Natural killer cell (primary cell): ENCODE results near the gene LMO7. TPM values are rescaled to one million over a fixed set of nuclear protein-coding genes. Genes with fewer than 3 reads are reported as not detected.

ENCODE experiments used
- ATAC-seq, 3 donors: fragments of 150-1000 bp in 2 of 3; fragments of 200-7000 bp in 1 of 3; cut with Tn5 transposase; 1 replicate in 1 of 3; 2 replicates in 2 of 3; pipeline ENCODE4 v1.10.0; 2021; ENCODE audit warnings: mild to moderate bottlenecking in 2 of 3, moderate library complexity in 2 of 3
- DNase-seq, 2 donors: peaks; one replicate each; pipeline versions ENCODE4 v3.0.0 to v3.0.0-alpha.2; 2013 to 2021; ENCODE audit warnings: mixed read lengths in 1 of 2
- H3K27ac ChIP-seq: one replicate; pipeline ENCODE4 v1.5.1; 2013; ENCODE audit warnings: mild to moderate bottlenecking, low read length
- H3K27me3 ChIP-seq: one replicate; pipeline ENCODE4 v1.6.1; 2013; ENCODE audit warnings: low read length; ENCODE audit not compliant: control insufficient read depth, insufficient read depth
- H3K36me3 ChIP-seq: one replicate; pipeline ENCODE4 v1.6.1; 2013; ENCODE audit warnings: low read length; ENCODE audit not compliant: control insufficient read depth, insufficient read depth
- H3K4me1 ChIP-seq: one replicate; pipeline ENCODE4 v1.6.1; 2013; ENCODE audit warnings: low read length; ENCODE audit not compliant: control insufficient read depth, insufficient read depth
- H3K4me3 ChIP-seq: one replicate; pipeline ENCODE4 v1.5.1; 2013; ENCODE audit warnings: low read length
- H3K9me3 ChIP-seq: one replicate; pipeline ENCODE4 v1.6.1; 2013; ENCODE audit warnings: low read length; ENCODE audit not compliant: control insufficient read depth, insufficient read depth
- H3K27ac Mint-ChIP-seq, 2 donors: one replicate each; pipeline ENCODE4 v1.8.0; 2022; ENCODE audit warnings: mild to moderate bottlenecking in 2 of 2, mixed read lengths in 2 of 2, moderate library complexity in 1 of 2
- H3K27me3 Mint-ChIP-seq, 2 donors: one replicate each; pipeline ENCODE4 v1.8.0; 2022; ENCODE audit warnings: low read depth in 2 of 2, mixed read lengths in 2 of 2
- H3K36me3 Mint-ChIP-seq: one replicate; pipeline ENCODE4 v1.8.0; 2022; ENCODE audit warnings: mixed read lengths
- H3K4me1 Mint-ChIP-seq, 2 donors: one replicate each; pipeline ENCODE4 v1.8.0; 2022; ENCODE audit warnings: mixed read lengths in 2 of 2
- H3K4me3 Mint-ChIP-seq: one replicate; pipeline ENCODE4 v1.8.0; 2022; ENCODE audit warnings: mild to moderate bottlenecking, moderate library complexity, mixed read lengths
- H3K9me3 Mint-ChIP-seq, 2 donors: one replicate each; pipeline ENCODE4 v1.8.0; 2022; ENCODE audit warnings: mixed read lengths in 2 of 2
- CTCF ChIP-seq: fragments of 200-600 bp; IDR thresholded peaks from one replicate; pipeline ENCODE4 v1.8.0; 2022; ENCODE audit warnings: antibody characterized with exemption
- WGBS: methylation state at CpG from one replicate; pipeline ENCODE4 v1.1.7; 2013; ENCODE audit warnings: missing lambda C conversion rate; ENCODE audit not compliant: insufficient coverage; 5-methylcytosine and 5-hydroxymethylcytosine counted together
- intact Hi-C: fragments of 100-400 bp; cut with micrococcal nuclease; formaldehyde crosslinking; loops from one replicate; pipeline ENCODE4 v1.14.2; 2022
- total RNA-seq, 4 donors: library from RNA; stranded (reverse); fragments of 120-200 nt in 1 of 4; gene quantifications; one replicate each; pipeline versions ENCODE4 v1.2.3 to v1.2.4, GENCODE V29; 2013 to 2022

LMO7 gene
- total RNA-seq, 3 donors from 2014 or later (not counting 1 experiment from before 2014, with no cell fraction given): 5.5 to 10.4 (median 7.9) TPM

DNA sequence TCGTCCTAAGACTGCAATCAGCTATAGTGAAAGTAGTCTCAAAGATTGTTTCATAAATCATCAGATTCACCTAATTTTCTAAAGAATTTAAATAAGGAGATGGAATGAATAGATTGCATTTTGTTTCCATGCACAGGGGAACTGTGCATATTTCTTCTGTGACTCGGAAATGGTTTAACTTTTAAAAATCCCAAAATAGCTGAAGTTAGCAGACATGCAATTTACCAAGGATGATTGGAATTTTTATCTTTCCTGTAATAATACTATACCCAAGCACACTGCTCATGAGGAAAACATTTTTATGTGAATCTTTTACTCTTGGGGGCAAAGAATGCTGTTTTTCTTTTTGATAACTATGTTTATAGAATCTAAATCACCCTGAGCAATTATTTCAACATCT, 15.0 kb upstream of the LMO7 start:
- no peaks in the 10 kb centered on the region for H3K36me3 Mint-ChIP-seq
- no peaks in the 10 kb centered on the region for H3K27me3 Mint-ChIP-seq
- ATAC-seq: no peak
- no peak for TF ChIP-seq CTCF
- DNase-seq: no peak
- Histone ChIP-seq H3K4me1 (no peaks in the 10 kb centered on the region), H3K36me3 (no peaks in the 10 kb centered on the region), H3K27me3 (no peaks in the 10 kb centered on the region), H3K4me3 (no peak overlapping the region), H3K9me3 (no peaks in the 10 kb centered on the region), H3K27ac (no peak overlapping the region)
- H3K4me3 Mint-ChIP-seq: no peak overlapping the region
- no peak overlapping the region for H3K27ac Mint-ChIP-seq
- intact Hi-C loops: no loop called here
- no peaks in the 10 kb centered on the region for H3K4me1 Mint-ChIP-seq
- no peaks in the 10 kb centered on the region for H3K9me3 Mint-ChIP-seq
- 100% methylated on average over 1 of the region's 2 CpGs for whole genome bisulfite sequencing

DNA sequence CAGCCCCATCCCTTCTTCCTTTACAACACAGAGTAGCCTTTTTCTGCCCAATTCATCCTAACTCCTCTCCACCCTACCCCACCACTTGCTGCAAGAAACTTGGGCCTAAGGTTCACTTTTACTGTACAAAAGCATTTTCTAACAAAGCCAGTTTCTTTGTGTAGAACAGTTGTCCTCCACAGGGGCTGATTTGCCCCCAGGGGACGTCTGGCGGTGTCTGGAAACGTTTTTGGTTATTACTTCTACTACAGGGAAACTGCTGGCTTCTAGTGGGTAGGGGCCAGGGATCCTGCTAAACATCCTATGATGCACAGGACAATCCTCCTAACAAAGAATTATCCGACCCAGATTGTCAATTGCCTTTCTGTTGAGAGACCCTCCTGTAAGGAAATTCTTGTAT, 7.3 kb upstream of the LMO7 start:
- DNase-seq: no peak
- intact Hi-C loops: no loop called here
- Mint-ChIP-seq H3K9me3 (no peaks in the 10 kb centered on the region), H3K4me1 (no peaks in the 10 kb centered on the region), H3K36me3 (peaks cover 7% of the 10 kb centered on the region), H3K27me3 (no peaks in the 10 kb centered on the region), H3K27ac (no peak overlapping the region), H3K4me3 (no peak overlapping the region)
- H3K4me3 ChIP-seq: no peak overlapping the region
- H3K27ac ChIP-seq: no peak overlapping the region
- no peaks in the 10 kb centered on the region for H3K9me3 ChIP-seq
- H3K4me1 ChIP-seq: no peaks in the 10 kb centered on the region
- WGBS: 88% methylated on average over 4 of the region's 4 CpGs
- no peak for TF ChIP-seq CTCF
- no peaks in the 10 kb centered on the region for H3K27me3 ChIP-seq
- H3K36me3 ChIP-seq: peaks cover 2% of the 10 kb centered on the region
- ATAC-seq: no peak

DNA sequence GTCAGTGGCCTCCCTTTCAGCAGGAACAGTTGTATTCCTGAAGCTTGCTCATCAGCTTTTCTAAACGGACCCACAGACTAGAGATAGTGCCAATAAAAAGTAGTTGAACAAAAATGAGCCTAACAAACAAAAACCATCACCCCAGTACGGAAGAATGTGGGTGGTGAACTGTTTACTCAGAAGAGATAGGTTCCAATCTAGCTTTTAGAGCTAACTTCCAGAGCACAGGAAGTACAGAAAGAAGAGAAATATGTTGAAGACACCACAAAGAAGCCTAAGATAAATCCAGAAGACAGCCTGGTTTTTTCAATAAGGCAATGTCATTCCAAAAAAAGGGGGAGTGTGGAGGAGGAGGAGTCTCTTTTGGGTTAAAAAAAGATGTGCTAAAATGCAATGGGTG, 2.8 kb upstream of the LMO7 start:
- Mint-ChIP-seq H3K36me3 (peaks cover 2% of the 10 kb centered on the region), H3K27me3 (peaks cover 7 to 11% of the 10 kb centered on the region in 2 donors), H3K27ac (peak overlapping the region in 1 of 2 donors; percentile 24), H3K9me3 (no peaks in the 10 kb centered on the region), H3K4me1 (peaks cover 7 to 10% of the 10 kb centered on the region in 2 donors), H3K4me3 (peak overlapping the region; percentile 28)
- no peak for ATAC-seq
- no peak for TF ChIP-seq CTCF
- intact Hi-C loops: no loop called here
- Histone ChIP-seq H3K36me3 (no peaks in the 10 kb centered on the region), H3K27ac (no peak overlapping the region), H3K27me3 (peaks cover 8% of the 10 kb centered on the region), H3K9me3 (no peaks in the 10 kb centered on the region), H3K4me1 (peaks cover 14% of the 10 kb centered on the region), H3K4me3 (no peak overlapping the region)
- WGBS: 80% methylated on average over 1 of the region's 2 CpGs
- peak in 1 of 2 donors; percentile 4 for DNase-seq

GRCh38 chr13:75635101-75635827, 866 bp upstream of the LMO7 start:
- TF ChIP-seq CTCF: no peak
- Mint-ChIP-seq H3K4me1 (peaks cover 7 to 10% of the 10 kb centered on the region in 2 donors), H3K36me3 (no peaks in the 10 kb centered on the region), H3K4me3 (peak overlapping the region; percentile 83), H3K27ac (no peak overlapping the region), H3K27me3 (peaks cover 22 to 23% of the 10 kb centered on the region in 2 donors), H3K9me3 (no peaks in the 10 kb centered on the region)
- H3K27me3 ChIP-seq: peaks cover 8% of the 10 kb centered on the region
- H3K9me3 ChIP-seq: no peaks in the 10 kb centered on the region
- intact Hi-C loops: no loop called here
- H3K4me1 ChIP-seq: peaks cover 14% of the 10 kb centered on the region
- DNase-seq (peak in 1 of 2 donors; percentile 38), ATAC-seq (peak in 1 of 3 donors; percentile 2)
- no peak overlapping the region for H3K27ac ChIP-seq
- H3K4me3 ChIP-seq: no peak overlapping the region
- no peaks in the 10 kb centered on the region for H3K36me3 ChIP-seq
- WGBS: 37% methylated on average over 49 of the region's 49 CpGs
